Measurements from ENCODE around the gene TBCD.

DNA sequence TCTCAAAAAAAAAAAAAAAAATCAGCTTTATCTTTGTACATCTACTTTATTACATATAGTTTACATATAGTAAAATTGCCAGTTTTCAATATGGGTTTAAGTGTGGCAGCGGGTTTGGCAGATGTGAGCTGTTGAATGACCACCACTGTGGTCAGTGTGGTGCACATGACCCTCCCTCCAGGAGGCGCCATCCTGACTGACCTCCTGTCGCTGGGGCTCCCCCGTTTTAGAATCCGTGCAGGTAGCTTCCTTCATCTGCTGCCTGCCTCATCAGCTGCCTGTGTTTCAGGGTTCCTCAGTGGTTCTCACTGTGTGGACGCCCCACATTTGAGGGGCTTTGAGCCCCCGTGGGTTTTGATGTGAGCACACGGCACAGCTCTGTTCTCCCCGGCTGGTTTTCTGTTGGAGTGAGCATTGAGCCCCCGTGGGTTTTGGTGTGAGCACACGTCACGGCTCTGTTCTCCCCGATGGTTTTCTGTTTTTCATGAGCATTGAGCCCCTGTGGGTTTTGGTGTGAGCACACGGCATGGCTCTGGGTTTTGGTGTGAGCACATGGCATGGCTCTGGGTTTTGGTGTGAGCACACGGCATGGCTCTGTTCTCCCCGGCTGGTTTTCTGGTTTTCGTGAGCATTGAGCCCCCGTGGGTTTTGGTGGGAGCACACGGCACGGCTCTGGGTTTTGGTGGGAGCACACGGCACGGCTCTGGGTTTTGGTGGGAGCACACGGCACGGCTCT, 145.8 kb downstream of the TBCD start:
- TF ChIP-seq, protein P1, sequence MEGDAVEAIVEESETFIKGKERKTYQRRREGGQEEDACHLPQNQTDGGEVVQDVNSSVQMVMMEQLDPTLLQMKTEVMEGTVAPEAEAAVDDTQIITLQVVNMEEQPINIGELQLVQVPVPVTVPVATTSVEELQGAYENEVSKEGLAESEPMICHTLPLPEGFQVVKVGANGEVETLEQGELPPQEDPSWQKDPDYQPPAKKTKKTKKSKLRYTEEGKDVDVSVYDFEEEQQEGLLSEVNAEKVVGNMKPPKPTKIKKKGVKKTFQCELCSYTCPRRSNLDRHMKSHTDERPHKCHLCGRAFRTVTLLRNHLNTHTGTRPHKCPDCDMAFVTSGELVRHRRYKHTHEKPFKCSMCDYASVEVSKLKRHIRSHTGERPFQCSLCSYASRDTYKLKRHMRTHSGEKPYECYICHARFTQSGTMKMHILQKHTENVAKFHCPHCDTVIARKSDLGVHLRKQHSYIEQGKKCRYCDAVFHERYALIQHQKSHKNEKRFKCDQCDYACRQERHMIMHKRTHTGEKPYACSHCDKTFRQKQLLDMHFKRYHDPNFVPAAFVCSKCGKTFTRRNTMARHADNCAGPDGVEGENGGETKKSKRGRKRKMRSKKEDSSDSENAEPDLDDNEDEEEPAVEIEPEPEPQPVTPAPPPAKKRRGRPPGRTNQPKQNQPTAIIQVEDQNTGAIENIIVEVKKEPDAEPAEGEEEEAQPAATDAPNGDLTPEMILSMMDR (IDR thresholded peaks at IDR 0.05; ENCODE audit: insufficient read depth, low read length, poor library complexity, severe bottlenecking): no peak
- no peak for TF ChIP-seq EZH2phosphoT487 (conservative IDR thresholded peaks at IDR 0.05; ENCODE audit: low read length)
